GM23338 (cell line): ENCODE results near the gene ITGA3. TPM values are rescaled to one million over a fixed set of nuclear protein-coding genes. Genes with fewer than 3 reads are reported as not detected.

ENCODE experiments used
- ATAC-seq: fragments of 200-7000 bp; cut with Tn5 transposase; 3 replicates; pipeline ENCODE4 v1.9.1; 2020
- DNase-seq: peaks from one replicate; pipeline ENCODE4 v3.0.0-alpha.2; 2015; ENCODE audit warnings: low spot score
- H2AFZ ChIP-seq: fragments of 200-600 bp; sonication (generic); 2 replicates; pipeline ENCODE4 v1.8.0; 2016; ENCODE audit warnings: antibody characterized with exemption, mild to moderate bottlenecking, moderate library complexity
- H3F3A ChIP-seq: fragments of 200-600 bp; sonication (generic); replicated peaks from 2 replicates; pipeline ENCODE4 v1.8.0; 2017; ENCODE audit warnings: antibody characterized with exemption, mixed run types, low read depth
- H3K27ac ChIP-seq: fragments of 200-600 bp; sonication (generic); 2 replicates; pipeline ENCODE4 v1.6.1; 2016; ENCODE audit warnings: low read depth
- H3K27me3 ChIP-seq: fragments of 200-600 bp; sonication (generic); 2 replicates; pipeline ENCODE4 v1.8.0; 2016; ENCODE audit warnings: mild to moderate bottlenecking, mixed run types, moderate library complexity; ENCODE audit not compliant: insufficient read depth
- H3K36me3 ChIP-seq: fragments of 200-600 bp; sonication (generic); 2 replicates; pipeline ENCODE4 v1.8.0; 2016; ENCODE audit warnings: mild to moderate bottlenecking; ENCODE audit not compliant: insufficient read depth
- H3K4me1 ChIP-seq: fragments of 200-600 bp; sonication (generic); 2 replicates; pipeline ENCODE4 v1.8.0; 2016; ENCODE audit warnings: mild to moderate bottlenecking, moderate library complexity; ENCODE audit not compliant: insufficient read depth
- H3K4me2 ChIP-seq: fragments of 200-600 bp; sonication (generic); 2 replicates; pipeline ENCODE4 v1.7.1; 2017; ENCODE audit warnings: mixed run types
- H3K4me3 ChIP-seq: fragments of 200-600 bp; sonication (generic); 2 replicates; pipeline ENCODE4 v1.6.1; 2016; ENCODE audit warnings: mixed run types
- H3K79me2 ChIP-seq: fragments of 200-600 bp; sonication (generic); replicated peaks from 2 replicates; pipeline ENCODE4 v1.8.0; 2017; ENCODE audit warnings: mild to moderate bottlenecking; ENCODE audit not compliant: insufficient read depth
- H3K9me2 ChIP-seq: fragments of 200-600 bp; sonication (generic); 2 replicates; pipeline ENCODE4 v1.8.0; 2017; ENCODE audit not compliant: insufficient read depth
- H4K20me1 ChIP-seq: fragments of 200-600 bp; sonication (generic); replicated peaks from 2 replicates; pipeline ENCODE4 v1.8.0; 2017; ENCODE audit warnings: mild to moderate bottlenecking; ENCODE audit not compliant: insufficient read depth
- H3K27ac Mint-ChIP-seq: 2 replicates; pipeline ENCODE4 v1.8.0; 2020; ENCODE audit warnings: inconsistent platforms, mild to moderate bottlenecking, moderate library complexity, mixed read lengths
- H3K27me3 Mint-ChIP-seq: 3 replicates; pipeline ENCODE4 v1.8.0; 2022; ENCODE audit warnings: low read depth, mild to moderate bottlenecking, moderate library complexity, mixed read lengths, inconsistent platforms; ENCODE audit not compliant: insufficient read depth, poor library complexity
- H3K36me3 Mint-ChIP-seq: 3 replicates; pipeline ENCODE4 v1.8.0; 2021; ENCODE audit warnings: low read depth, mild to moderate bottlenecking, inconsistent platforms, moderate library complexity, mixed read lengths
- H3K4me1 Mint-ChIP-seq: 3 replicates; pipeline ENCODE4 v1.8.0; 2020; ENCODE audit warnings: mild to moderate bottlenecking, inconsistent platforms, mixed read lengths
- H3K4me3 Mint-ChIP-seq: 3 replicates; pipeline ENCODE4 v1.8.0; 2021; ENCODE audit warnings: moderate library complexity, mild to moderate bottlenecking, inconsistent platforms, mixed read lengths
- H3K9me3 Mint-ChIP-seq: 3 replicates; pipeline ENCODE4 v1.8.0; 2020; ENCODE audit warnings: moderate library complexity, mild to moderate bottlenecking, inconsistent platforms, mixed read lengths
- JUNB ChIP-seq: IDR thresholded peaks from one replicate; pipeline ENCODE4 v1.6.1; 2016; ENCODE audit warnings: antibody characterized with exemption; ENCODE audit not compliant: unreplicated experiment
- NANOG ChIP-seq: IDR thresholded peaks from 2 replicates; pipeline ENCODE4 v1.6.1; 2016; ENCODE audit warnings: antibody characterized with exemption, borderline replicate concordance
- STAT1 ChIP-seq: IDR thresholded peaks from one replicate; pipeline ENCODE4 v1.6.1; 2016; ENCODE audit warnings: antibody characterized with exemption; ENCODE audit not compliant: unreplicated experiment
- ZNF114 ChIP-seq: fragments of 250-450 bp; sonication (Bioruptor Pico); IDR thresholded peaks from 2 replicates; pipeline ENCODE4 v1.5.0; 2020; ENCODE audit warnings: mild to moderate bottlenecking, moderate library complexity
- ZNF331 ChIP-seq: fragments of 250-450 bp; sonication (Bioruptor Pico); IDR thresholded peaks from 2 replicates; pipeline ENCODE4 v1.5.0; 2020; ENCODE audit warnings: low read depth, mild to moderate bottlenecking, moderate library complexity
- polyA plus RNA-seq: library from polyadenylated mRNA; unstranded; fragments of >200 nt; fragmentation: Nextera tagmentation; extraction: Ambion mirVana; gene quantifications from 2 replicates; pipeline ENCODE4 v1.2.1, GENCODE V29; 2016
- total RNA-seq: library from RNA; depleted of rRNA; stranded (reverse); fragments of >200 nt; shearing (Covaris generic); gene quantifications from 2 replicates; pipeline ENCODE4 v1.2.3, GENCODE V29; 2014
- TF ChIP-seq, protein P1 (sequence below), 2 experiments: fragments of 200-600 bp in 1 of 2; sonication (generic) in 1 of 2; conservative IDR thresholded peaks; 2 replicates each; pipeline versions ENCODE4 v1.5.1 to v1.6.1; 2016 to 2017; ENCODE audit warnings: antibody characterized with exemption in 2 of 2, low read depth in 2 of 2, mild to moderate bottlenecking in 2 of 2, moderate library complexity in 1 of 2
- TF ChIP-seq, protein P2 (sequence below): IDR thresholded peaks from 2 replicates; pipeline ENCODE4 v1.6.1; 2016; ENCODE audit warnings: antibody characterized with exemption
- TF ChIP-seq, protein P3 (sequence below): fragments of 250-450 bp; sonication (Bioruptor Pico); IDR thresholded peaks from 2 replicates; pipeline ENCODE4 v1.5.0; 2020; ENCODE audit warnings: mild to moderate bottlenecking, moderate library complexity

ITGA3 gene
- total and polyA plus RNA-seq, 2 experiments from 2014 or later = 9.6 to 28.3 TPM

DNA sequence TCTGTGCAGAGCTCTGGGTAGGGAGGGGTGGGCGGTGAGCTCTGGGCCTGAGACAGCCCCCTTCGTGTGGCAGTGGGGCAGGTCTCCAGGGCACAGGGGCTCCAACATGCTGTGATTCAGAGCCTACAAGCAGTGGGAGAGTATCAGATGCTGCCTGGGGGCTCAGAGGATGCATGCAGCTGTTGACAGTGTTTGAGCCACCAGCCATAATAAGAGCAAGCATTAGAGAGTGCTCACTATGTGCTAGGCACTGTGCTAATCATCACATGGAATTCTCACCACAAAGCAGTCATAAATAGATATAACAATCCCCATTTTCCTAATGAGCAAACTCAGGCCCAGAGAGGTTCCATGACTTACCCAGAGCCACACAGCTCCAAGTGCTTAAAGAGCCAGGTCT, 47.3 kb downstream of the ITGA3 start:
- Mint-ChIP-seq H3K4me3 (no peak overlapping the region), H3K4me1 (peaks cover 17% of the 10 kb centered on the region), H3K27ac (no peak overlapping the region), H3K27me3 (peaks cover 15% of the 10 kb centered on the region), H3K9me3 (no peaks in the 10 kb centered on the region), H3K36me3 (peaks cover 2% of the 10 kb centered on the region; the same call in 1 of the 3 replicates)
- ATAC-seq (no peak), DNase-seq (no peak)
- no peak overlapping the region for H3K4me3 ChIP-seq
- no peaks in the 10 kb centered on the region for H3K79me2 ChIP-seq
- H3K27ac ChIP-seq = no peak overlapping the region
- H3K9me2 ChIP-seq = no peaks in the 10 kb centered on the region
- H4K20me1 ChIP-seq = no peaks in the 10 kb centered on the region
- TF ChIP-seq NANOG (no peak), ZNF331 (CRISPR knock-in tag) (no peak), STAT1 (no peak), ZNF114 (CRISPR knock-in tag) (no peak), JUNB (no peak)
- TF ChIP-seq, protein P1, sequence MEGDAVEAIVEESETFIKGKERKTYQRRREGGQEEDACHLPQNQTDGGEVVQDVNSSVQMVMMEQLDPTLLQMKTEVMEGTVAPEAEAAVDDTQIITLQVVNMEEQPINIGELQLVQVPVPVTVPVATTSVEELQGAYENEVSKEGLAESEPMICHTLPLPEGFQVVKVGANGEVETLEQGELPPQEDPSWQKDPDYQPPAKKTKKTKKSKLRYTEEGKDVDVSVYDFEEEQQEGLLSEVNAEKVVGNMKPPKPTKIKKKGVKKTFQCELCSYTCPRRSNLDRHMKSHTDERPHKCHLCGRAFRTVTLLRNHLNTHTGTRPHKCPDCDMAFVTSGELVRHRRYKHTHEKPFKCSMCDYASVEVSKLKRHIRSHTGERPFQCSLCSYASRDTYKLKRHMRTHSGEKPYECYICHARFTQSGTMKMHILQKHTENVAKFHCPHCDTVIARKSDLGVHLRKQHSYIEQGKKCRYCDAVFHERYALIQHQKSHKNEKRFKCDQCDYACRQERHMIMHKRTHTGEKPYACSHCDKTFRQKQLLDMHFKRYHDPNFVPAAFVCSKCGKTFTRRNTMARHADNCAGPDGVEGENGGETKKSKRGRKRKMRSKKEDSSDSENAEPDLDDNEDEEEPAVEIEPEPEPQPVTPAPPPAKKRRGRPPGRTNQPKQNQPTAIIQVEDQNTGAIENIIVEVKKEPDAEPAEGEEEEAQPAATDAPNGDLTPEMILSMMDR (conservative IDR thresholded peaks at IDR 0.05; ENCODE audit: low read depth in 2 of 2) = no peak
- TF ChIP-seq, protein P2, sequence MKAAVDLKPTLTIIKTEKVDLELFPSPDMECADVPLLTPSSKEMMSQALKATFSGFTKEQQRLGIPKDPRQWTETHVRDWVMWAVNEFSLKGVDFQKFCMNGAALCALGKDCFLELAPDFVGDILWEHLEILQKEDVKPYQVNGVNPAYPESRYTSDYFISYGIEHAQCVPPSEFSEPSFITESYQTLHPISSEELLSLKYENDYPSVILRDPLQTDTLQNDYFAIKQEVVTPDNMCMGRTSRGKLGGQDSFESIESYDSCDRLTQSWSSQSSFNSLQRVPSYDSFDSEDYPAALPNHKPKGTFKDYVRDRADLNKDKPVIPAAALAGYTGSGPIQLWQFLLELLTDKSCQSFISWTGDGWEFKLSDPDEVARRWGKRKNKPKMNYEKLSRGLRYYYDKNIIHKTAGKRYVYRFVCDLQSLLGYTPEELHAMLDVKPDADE = no peak
- TF ChIP-seq, protein P3, sequence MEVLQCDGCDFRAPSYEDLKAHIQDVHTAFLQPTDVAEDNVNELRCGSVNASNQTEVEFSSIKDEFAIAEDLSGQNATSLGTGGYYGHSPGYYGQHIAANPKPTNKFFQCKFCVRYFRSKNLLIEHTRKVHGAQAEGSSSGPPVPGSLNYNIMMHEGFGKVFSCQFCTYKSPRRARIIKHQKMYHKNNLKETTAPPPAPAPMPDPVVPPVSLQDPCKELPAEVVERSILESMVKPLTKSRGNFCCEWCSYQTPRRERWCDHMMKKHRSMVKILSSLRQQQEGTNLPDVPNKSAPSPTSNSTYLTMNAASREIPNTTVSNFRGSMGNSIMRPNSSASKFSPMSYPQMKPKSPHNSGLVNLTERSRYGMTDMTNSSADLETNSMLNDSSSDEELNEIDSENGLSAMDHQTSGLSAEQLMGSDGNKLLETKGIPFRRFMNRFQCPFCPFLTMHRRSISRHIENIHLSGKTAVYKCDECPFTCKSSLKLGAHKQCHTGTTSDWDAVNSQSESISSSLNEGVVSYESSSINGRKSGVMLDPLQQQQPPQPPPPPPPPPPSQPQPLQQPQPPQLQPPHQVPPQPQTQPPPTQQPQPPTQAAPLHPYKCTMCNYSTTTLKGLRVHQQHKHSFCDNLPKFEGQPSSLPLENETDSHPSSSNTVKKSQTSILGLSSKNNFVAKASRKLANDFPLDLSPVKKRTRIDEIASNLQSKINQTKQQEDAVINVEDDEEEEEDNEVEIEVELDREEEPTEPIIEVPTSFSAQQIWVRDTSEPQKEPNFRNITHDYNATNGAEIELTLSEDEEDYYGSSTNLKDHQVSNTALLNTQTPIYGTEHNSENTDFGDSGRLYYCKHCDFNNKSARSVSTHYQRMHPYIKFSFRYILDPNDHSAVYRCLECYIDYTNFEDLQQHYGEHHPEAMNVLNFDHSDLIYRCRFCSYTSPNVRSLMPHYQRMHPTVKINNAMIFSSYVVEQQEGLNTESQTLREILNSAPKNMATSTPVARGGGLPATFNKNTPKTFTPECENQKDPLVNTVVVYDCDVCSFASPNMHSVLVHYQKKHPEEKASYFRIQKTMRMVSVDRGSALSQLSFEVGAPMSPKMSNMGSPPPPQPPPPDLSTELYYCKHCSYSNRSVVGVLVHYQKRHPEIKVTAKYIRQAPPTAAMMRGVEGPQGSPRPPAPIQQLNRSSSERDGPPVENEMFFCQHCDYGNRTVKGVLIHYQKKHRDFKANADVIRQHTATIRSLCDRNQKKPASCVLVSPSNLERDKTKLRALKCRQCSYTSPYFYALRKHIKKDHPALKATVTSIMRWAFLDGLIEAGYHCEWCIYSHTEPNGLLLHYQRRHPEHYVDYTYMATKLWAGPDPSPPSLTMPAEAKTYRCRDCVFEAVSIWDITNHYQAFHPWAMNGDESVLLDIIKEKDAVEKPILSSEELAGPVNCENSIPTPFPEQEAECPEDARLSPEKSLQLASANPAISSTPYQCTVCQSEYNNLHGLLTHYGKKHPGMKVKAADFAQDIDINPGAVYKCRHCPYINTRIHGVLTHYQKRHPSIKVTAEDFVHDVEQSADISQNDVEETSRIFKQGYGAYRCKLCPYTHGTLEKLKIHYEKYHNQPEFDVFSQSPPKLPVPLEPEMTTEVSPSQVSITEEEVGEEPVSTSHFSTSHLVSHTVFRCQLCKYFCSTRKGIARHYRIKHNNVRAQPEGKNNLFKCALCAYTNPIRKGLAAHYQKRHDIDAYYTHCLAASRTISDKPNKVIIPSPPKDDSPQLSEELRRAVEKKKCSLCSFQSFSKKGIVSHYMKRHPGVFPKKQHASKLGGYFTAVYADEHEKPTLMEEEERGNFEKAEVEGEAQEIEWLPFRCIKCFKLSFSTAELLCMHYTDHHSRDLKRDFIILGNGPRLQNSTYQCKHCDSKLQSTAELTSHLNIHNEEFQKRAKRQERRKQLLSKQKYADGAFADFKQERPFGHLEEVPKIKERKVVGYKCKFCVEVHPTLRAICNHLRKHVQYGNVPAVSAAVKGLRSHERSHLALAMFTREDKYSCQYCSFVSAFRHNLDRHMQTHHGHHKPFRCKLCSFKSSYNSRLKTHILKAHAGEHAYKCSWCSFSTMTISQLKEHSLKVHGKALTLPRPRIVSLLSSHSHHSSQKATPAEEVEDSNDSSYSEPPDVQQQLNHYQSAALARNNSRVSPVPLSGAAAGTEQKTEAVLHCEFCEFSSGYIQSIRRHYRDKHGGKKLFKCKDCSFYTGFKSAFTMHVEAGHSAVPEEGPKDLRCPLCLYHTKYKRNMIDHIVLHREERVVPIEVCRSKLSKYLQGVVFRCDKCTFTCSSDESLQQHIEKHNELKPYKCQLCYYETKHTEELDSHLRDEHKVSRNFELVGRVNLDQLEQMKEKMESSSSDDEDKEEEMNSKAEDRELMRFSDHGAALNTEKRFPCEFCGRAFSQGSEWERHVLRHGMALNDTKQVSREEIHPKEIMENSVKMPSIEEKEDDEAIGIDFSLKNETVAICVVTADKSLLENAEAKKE (CRISPR knock-in tag) = no peak
- H3K36me3 ChIP-seq = no peaks in the 10 kb centered on the region
- H3K4me1 ChIP-seq = peaks cover 13% of the 10 kb centered on the region; the same call in 1 of the 2 replicates
- no peaks in the 10 kb centered on the region for H3F3A ChIP-seq
- no peak overlapping the region for H3K4me2 ChIP-seq
- no peak overlapping the region for H2AFZ ChIP-seq
- H3K27me3 ChIP-seq = no peaks in the 10 kb centered on the region
